Pancreas (tissue), 10 donors: Measurements from ENCODE around the gene SLC43A3. TPM values are rescaled to one million over a fixed set of nuclear protein-coding genes. Genes with fewer than 3 reads are reported as not detected.

Experiments used
- ATAC-seq, 4 donors: fragments of 200-7000 bp; cut with Tn5 transposase; one replicate each; pipeline versions ENCODE4 v1.8.0 to v1.9.1; 2020; ENCODE audit warnings: mild to moderate bottlenecking in 4 of 4, moderate library complexity in 4 of 4
- DNase-seq, 6 donors: peaks; one replicate each; pipeline ENCODE4 v3.0.0-alpha.2; 2020
- FAIRE-seq: peaks from 2 replicates; lab custom pipeline; 2012; peaks lifted over from hg19 to GRCh38; lab: Jason Lieb, UNC
- H3K27ac ChIP-seq, 4 donors: fragments of 200-600 bp; sonication (generic); 1 replicate in 3 of 4; 2 replicates in 1 of 4; pipeline versions ENCODE4 v1.5.0 to v1.8.0; 2020
- H3K27me3 ChIP-seq, 4 donors: fragments of 200-600 bp; one replicate each; pipeline ENCODE4 v1.8.0; 2021
- H3K36me3 ChIP-seq, 3 donors: fragments of 200-600 bp; sonication (generic) in 1 of 3; one replicate each; pipeline versions ENCODE4 v1.5.0 to v1.8.0; 2020 to 2021
- H3K4me1 ChIP-seq, 3 donors: fragments of 200-600 bp; one replicate each; pipeline ENCODE4 v1.8.0; 2021
- H3K4me3 ChIP-seq, 4 donors: fragments of 200-600 bp; sonication (generic) in 2 of 4; one replicate each; pipeline versions ENCODE4 v1.5.0 to v1.8.0; 2020 to 2021
- H3K9me3 ChIP-seq, 4 donors: fragments of 200-600 bp; one replicate each; pipeline ENCODE4 v1.8.0; 2021
- CTCF ChIP-seq, 4 donors: fragments of 200-600 bp; sonication (generic) in 3 of 4; IDR thresholded peaks; one replicate each; pipeline versions ENCODE4 v1.5.0 to v1.8.0; 2021; ENCODE audit warnings: antibody characterized with exemption in 4 of 4
- WGBS, 2 donors: extraction: QIAGEN DNeasy Blood & Tissue Kit; methylation state at CpG; one replicate each; pipeline ENCODE4 v1.1.7; 2013; 5-methylcytosine and 5-hydroxymethylcytosine counted together
- intact Hi-C, 3 donors: fragments of 100-400 bp; cut with DNase I; formaldehyde crosslinking; loops; one replicate each; pipeline versions ENCODE4 v1.11.1 to v1.14.2; 2022
- polyA plus RNA-seq, 2 donors: library from polyadenylated mRNA; stranded (reverse); fragments of 200-250 nt; gene quantifications; one replicate each; pipeline ENCODE4 v1.2.3, GENCODE V29; 2013
- total RNA-seq, 6 donors: library from RNA; stranded (reverse); fragmentation: NEBNext Ultra II Directional in 4 of 6; extraction: Animal tissue kit (Norgen Biotek cat#: 25700) in 4 of 6; gene quantifications; one replicate each; pipeline versions ENCODE4 v1.2.1 to v1.2.4, GENCODE V29; 2021 to 2023
- donor health status: healthy with polysubstance abuse.
- donor health status: DM: no; HTN: no; CAD: no; lungs with moderate emphysema.
- donor health status: DM: no; HTN: no; CAD: no.
- donor health status: control.
- donor health status: control.
- donor health status: Bipolar disorder and iron deficiency.
- donor health status: DM: yes; HTN: yes; CAD: no.
- donor health status: DM: no; HTN: no; CAD: no.
- donor health status: DM: no; HTN: no; CAD: no.
- donor health status: DM: yes; HTN: yes; CAD: no.

SLC43A3 gene
- total and polyA plus RNA-seq, 8 donors: 6.7 to 34.9 (median 13.7) TPM

DNA sequence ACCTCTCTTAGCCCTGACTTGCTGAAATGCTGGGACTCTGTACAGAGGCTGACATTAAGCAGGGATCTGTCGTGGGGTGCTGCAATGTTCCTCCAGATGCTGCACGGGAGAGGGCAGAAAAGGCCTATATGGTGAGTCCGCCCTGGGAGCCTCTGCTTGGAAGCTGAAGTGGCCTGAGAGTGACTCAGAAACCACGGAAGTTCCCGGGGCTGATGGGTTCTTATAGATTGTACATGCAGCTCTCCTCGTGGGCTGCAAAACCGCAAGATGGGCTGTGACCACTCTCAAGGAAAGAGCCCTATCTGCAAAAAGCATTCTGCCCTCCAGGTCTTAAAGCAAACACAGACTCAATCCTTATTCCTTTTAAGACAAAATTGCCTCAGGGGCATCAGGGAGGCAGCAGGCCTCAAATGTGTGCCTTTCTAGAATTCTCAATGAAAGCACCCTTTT, 5.8 kb upstream of the SLC43A3 start:
- Histone ChIP-seq H3K27me3 (no peaks in the 10 kb centered on the region), H3K36me3 (no peaks in the 10 kb centered on the region), H3K4me1 (peaks cover 3 to 8% (median 6%) of the 10 kb centered on the region in 3 donors), H3K4me3 (no peak overlapping the region), H3K27ac (no peak overlapping the region), H3K9me3 (no peaks in the 10 kb centered on the region)
- TF ChIP-seq CTCF (IDR thresholded peaks at IDR 0.05): no peak
- 82 to 91% methylated on average over 7 of the region's 7 CpGs for WGBS, 2 donors
- ATAC-seq: peak in 2 of 4 donors; percentile 38 to 39
- intact Hi-C loops: no loop called here
- FAIRE-seq: no peak
- peak in 1 of 6 donors; percentile 25 for DNase-seq

DNA sequence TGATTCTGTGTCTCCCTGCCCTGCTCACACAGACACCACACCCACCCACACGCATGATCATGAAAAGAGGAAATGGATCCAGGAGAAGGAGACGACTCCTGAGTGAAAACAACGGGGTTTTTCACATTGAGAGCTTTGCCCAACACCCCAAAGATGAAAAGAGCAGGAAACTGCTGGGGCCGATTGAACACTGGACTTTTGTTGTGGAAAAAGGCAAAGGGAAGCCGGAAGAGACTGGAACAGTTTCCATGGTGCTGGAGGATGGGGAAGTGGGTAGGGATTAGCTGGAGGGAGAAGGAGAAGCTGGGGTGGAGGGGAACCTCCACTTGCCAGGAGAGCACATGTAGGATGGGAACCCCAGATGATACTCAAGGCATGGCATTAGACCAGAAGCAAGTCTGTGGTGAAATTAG, 5.2 kb upstream of the SLC43A3 start:
- Histone ChIP-seq H3K4me3 (no peak overlapping the region), H3K27me3 (no peaks in the 10 kb centered on the region), H3K36me3 (no peaks in the 10 kb centered on the region), H3K27ac (no peak overlapping the region), H3K4me1 (peaks cover 6 to 14% (median 9%) of the 10 kb centered on the region in 3 donors), H3K9me3 (no peaks in the 10 kb centered on the region)
- ATAC-seq (peak in 1 of 4 donors; percentile 7), DNase-seq (no peak), FAIRE-seq (no peak)
- 73 to 80% methylated on average over 5 of the region's 5 CpGs for WGBS, 2 donors
- TF ChIP-seq CTCF (IDR thresholded peaks at IDR 0.05): no peak
- intact Hi-C loops: no loop called here

GRCh38 chr11:57430952-57431351, 4.0 kb upstream of the SLC43A3 start:
- no peak for DNase-seq
- Histone ChIP-seq H3K4me1 (peaks cover 9 to 19% (median 9%) of the 10 kb centered on the region in 3 donors), H3K27ac (no peak overlapping the region)

GRCh38 chr11:57429946-57430345, 3.0 kb upstream of the SLC43A3 start:
- WGBS, 2 donors: 32 to 43% methylated on average over 4 of the region's 4 CpGs
- no peak for ATAC-seq
- Histone ChIP-seq H3K27me3 (no peaks in the 10 kb centered on the region), H3K4me1 (peaks cover 16 to 25% (median 17%) of the 10 kb centered on the region in 3 donors), H3K36me3 (no peaks in the 10 kb centered on the region), H3K9me3 (no peaks in the 10 kb centered on the region), H3K27ac (no peak overlapping the region), H3K4me3 (no peak overlapping the region)
- no peak for DNase-seq
- TF ChIP-seq CTCF (IDR thresholded peaks at IDR 0.05): no peak
- FAIRE-seq: no peak
- intact Hi-C loops: no loop called here

More at GRCh38 chr11:57430952-57431351, 4.0 kb upstream of the SLC43A3 start:
- H3K4me3 ChIP-seq: no peak overlapping the region
- no peaks in the 10 kb centered on the region for H3K36me3 ChIP-seq
- intact Hi-C loops: no loop called here
- H3K9me3 ChIP-seq: no peaks in the 10 kb centered on the region
- H3K27me3 ChIP-seq: no peaks in the 10 kb centered on the region
- no peak for TF ChIP-seq CTCF (IDR thresholded peaks at IDR 0.05)
- 94 to 100% methylated on average over 1 of the region's 1 CpG for WGBS, 2 donors
- FAIRE-seq (no peak), ATAC-seq (no peak)

DNA sequence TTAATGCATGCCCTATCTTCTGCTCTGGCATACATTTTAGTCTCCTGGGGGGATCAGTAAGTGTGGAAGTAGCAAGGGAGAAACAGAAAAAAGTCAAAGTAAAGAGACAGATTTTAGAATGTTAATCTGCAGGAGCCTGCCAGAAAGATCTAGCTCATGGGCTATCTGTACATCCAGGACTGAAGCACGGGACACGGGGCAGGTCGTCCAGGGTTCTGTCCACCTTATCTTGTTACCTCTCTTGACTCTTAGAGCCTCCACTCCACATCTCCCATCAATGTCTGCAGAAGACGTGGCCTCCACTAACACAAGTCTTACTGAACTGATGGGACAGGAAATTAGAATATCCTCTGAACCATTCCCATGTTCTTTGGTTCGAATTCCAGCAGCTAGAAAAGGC, 1.7 kb upstream of the SLC43A3 start:
- 82 to 89% methylated on average over 5 of the region's 5 CpGs for WGBS, 2 donors
- intact Hi-C loops: no loop called here
- no peak for FAIRE-seq
- ATAC-seq: no peak
- DNase-seq: no peak
- no peak overlapping the region for H3K4me3 ChIP-seq
- no peaks in the 10 kb centered on the region for H3K36me3 ChIP-seq
- H3K27me3 ChIP-seq: no peaks in the 10 kb centered on the region
- H3K9me3 ChIP-seq: no peaks in the 10 kb centered on the region
- TF ChIP-seq CTCF (IDR thresholded peaks at IDR 0.05): no peak
- H3K4me1 ChIP-seq: peaks cover 16 to 21% (median 17%) of the 10 kb centered on the region in 3 donors
- no peak overlapping the region for H3K27ac ChIP-seq
